Neural cell (in vitro differentiated cells): ENCODE results near the gene DNMT3A.

ENCODE experiments used
- CTCF ChIP-seq: fragments of 450-650 bp; IDR thresholded peaks from 2 replicates; pipeline ENCODE4 v1.5.1; 2014; ENCODE audit warnings: antibody characterized with exemption, mild to moderate bottlenecking, moderate library complexity; ENCODE audit not compliant: poor library complexity, severe bottlenecking
- REST ChIP-seq: IDR thresholded peaks from 2 replicates; pipeline ENCODE4 v1.6.1; 2012; ENCODE audit warnings: borderline replicate concordance

DNA sequence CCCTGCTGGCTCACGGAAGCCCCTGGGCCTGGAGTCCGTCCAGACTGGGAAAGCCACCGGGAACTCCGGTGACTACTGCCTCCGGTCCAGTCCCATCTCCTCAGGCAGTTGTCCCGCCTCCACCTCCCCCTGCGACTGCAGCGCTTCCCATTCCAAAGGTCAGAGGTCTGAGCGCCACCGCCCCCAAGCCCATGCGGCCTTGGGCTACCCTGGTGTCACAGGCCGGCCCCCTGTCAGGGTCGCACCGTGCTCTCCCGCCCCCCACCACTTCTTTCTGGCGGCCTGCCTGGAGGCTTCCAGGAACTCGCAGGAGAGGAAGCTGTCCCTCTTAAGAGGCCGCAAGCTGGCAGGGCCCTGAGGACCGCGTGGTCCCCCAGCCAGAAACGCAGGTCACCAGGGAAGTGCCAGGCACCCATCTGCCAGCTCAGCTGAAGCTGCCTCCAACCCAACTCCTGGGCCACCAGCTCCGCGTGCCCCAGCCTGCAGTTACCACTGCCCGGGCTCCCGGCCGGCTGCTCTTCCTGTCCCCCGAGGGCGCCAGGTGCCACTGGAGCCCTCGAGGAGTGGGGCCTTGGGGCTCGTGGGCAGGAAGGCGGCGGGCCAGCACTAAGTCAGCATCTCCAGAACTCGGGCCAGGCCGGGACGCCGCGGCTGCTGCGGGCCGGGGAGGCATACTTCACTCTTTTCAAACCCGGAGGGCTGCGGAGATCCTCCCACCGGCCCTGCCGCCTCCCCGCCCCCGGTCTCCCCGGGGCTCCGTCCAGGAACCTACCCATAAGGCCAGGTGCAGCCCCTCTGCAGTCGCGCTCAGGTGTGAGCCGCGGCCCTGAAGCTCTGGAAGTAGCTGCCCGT, 90.1 kb downstream of the DNMT3A start:
- TF ChIP-seq CTCF (no peak), REST (peak; percentile 50)
